IMR-90 (cell line): ENCODE results near the gene TNRC6C. TPM values are rescaled to one million over a fixed set of nuclear protein-coding genes. Genes with fewer than 3 reads are reported as not detected.
A peak's percentile ranks its signal among the peaks of the same experiment; 100 is the strongest.

ENCODE experiments used
- ATAC-seq: fragments of 200-7000 bp; cut with Tn5 transposase; 2 replicates; pipeline ENCODE4 v1.9.1; 2020; ENCODE audit warnings: low read depth, mild to moderate bottlenecking, moderate library complexity
- BruUV-seq: library from RNA; stranded (reverse); fragments of 400-500 nt; replicated peaks from 2 replicates; lab custom pipeline; 2021; lab: Mats Ljungman, UMichigan
- CTCF ChIA-PET: fragments of 300-600 bp; formaldehyde crosslinking; extraction: SDS; loops from one replicate; lab custom pipeline; 2021; ENCODE audit warnings: antibody characterized with exemption; lab: Yijun Ruan, JAX
- POLR2A ChIA-PET: fragments of 300-600 bp; sonication (Branson Sonifier 250); formaldehyde crosslinking; loops from one replicate; lab custom pipeline; 2022; ENCODE audit warnings: antibody characterized with exemption; ENCODE audit not compliant: unreplicated experiment; lab: Charles Lee
- DNase-seq: peaks from one replicate; pipeline ENCODE4 v3.0.0; 2013
- H2AFZ ChIP-seq: replicated peaks from 2 replicates; pipeline ENCODE3; 2013; ENCODE audit warnings: low read length, mild to moderate bottlenecking; ENCODE audit not compliant: poor library complexity
- H2AK5ac ChIP-seq: 2 replicates; pipeline ENCODE4 v1.6.1; 2013; ENCODE audit warnings: low read depth, low read length, inconsistent platforms
- H2AK9ac ChIP-seq: replicated peaks from 2 replicates; pipeline ENCODE3; 2013; ENCODE audit warnings: mild to moderate bottlenecking, low read depth, low read length, moderate library complexity; ENCODE audit not compliant: poor library complexity
- H2BK120ac ChIP-seq: 2 replicates; pipeline ENCODE4 v1.6.1; 2013; ENCODE audit warnings: low read depth, low read length, inconsistent platforms
- H2BK15ac ChIP-seq: 3 replicates; pipeline ENCODE4 v1.6.1; 2013; ENCODE audit warnings: low read depth, low read length, inconsistent platforms
- H2BK20ac ChIP-seq: 2 replicates; pipeline ENCODE4 v1.6.1; 2013; ENCODE audit warnings: low read depth, mild to moderate bottlenecking, inconsistent platforms, low read length, moderate library complexity
- H2BK5ac ChIP-seq: 2 replicates; pipeline ENCODE4 v1.6.1; 2013; ENCODE audit warnings: mild to moderate bottlenecking, low read depth, low read length, inconsistent platforms; ENCODE audit not compliant: poor library complexity, severe bottlenecking
- H3K14ac ChIP-seq: replicated peaks from 2 replicates; pipeline ENCODE4 v1.6.1; 2013; ENCODE audit warnings: low read depth, low read length, inconsistent platforms
- H3K18ac ChIP-seq: 2 replicates; pipeline ENCODE4 v1.6.1; 2013; ENCODE audit warnings: low read depth, low read length, control low read depth
- H3K23ac ChIP-seq: 2 replicates; pipeline ENCODE4 v1.6.1; 2013; ENCODE audit warnings: low read depth, low read length, inconsistent platforms
- H3K27ac ChIP-seq: 2 replicates; pipeline ENCODE4 v1.5.1; 2013; ENCODE audit warnings: mild to moderate bottlenecking, control low read depth, low read length; ENCODE audit not compliant: insufficient read depth
- H3K27me3 ChIP-seq: 2 replicates; pipeline ENCODE4 v1.6.1; 2013; ENCODE audit warnings: low read length; ENCODE audit not compliant: control insufficient read depth, insufficient read depth
- H3K36me3 ChIP-seq: 2 replicates; pipeline ENCODE4 v1.6.1; 2013; ENCODE audit warnings: low read length, mixed read lengths; ENCODE audit not compliant: control insufficient read depth, insufficient read depth
- H3K4ac ChIP-seq: 2 replicates; pipeline ENCODE4 v1.6.1; 2013; ENCODE audit warnings: low read depth, low read length, inconsistent platforms
- H3K4me1 ChIP-seq: 2 replicates; pipeline ENCODE4 v1.6.1; 2013; ENCODE audit warnings: low read length, mixed read lengths; ENCODE audit not compliant: control insufficient read depth, insufficient read depth
- H3K4me2 ChIP-seq: 2 replicates; pipeline ENCODE4 v1.6.1; 2013; ENCODE audit warnings: low read depth, mild to moderate bottlenecking, control low read depth, low read length, moderate library complexity
- H3K4me3 ChIP-seq: 2 replicates; pipeline ENCODE4 v1.5.1; 2013; ENCODE audit warnings: low read depth, mild to moderate bottlenecking, control low read depth, low read length, moderate library complexity; ENCODE audit not compliant: insufficient read depth
- H3K56ac ChIP-seq: 2 replicates; pipeline ENCODE4 v1.6.1; 2013; ENCODE audit warnings: low read length, inconsistent platforms; ENCODE audit not compliant: insufficient read depth; ENCODE audit errors: extremely low read depth
- H3K79me1 ChIP-seq, 2 experiments: 2 replicates each; pipeline ENCODE4 v1.6.1; 2013; ENCODE audit warnings: low read length in 2 of 2, inconsistent platforms in 1 of 2, low read depth in 1 of 2
- H3K9ac ChIP-seq: 2 replicates; pipeline ENCODE4 v1.6.1; 2013; ENCODE audit warnings: low read depth, low read length, control low read depth
- H3K9me1 ChIP-seq: 2 replicates; pipeline ENCODE4 v1.6.1; 2013; ENCODE audit warnings: low read length, inconsistent platforms; ENCODE audit not compliant: insufficient read depth
- H3K9me3 ChIP-seq: 2 replicates; pipeline ENCODE4 v1.6.1; 2013; ENCODE audit warnings: low read length; ENCODE audit not compliant: control insufficient read depth, insufficient read depth
- H4K20me1 ChIP-seq: 2 replicates; pipeline ENCODE4 v1.6.1; 2013; ENCODE audit warnings: low read length, inconsistent platforms; ENCODE audit not compliant: insufficient read depth
- H4K5ac ChIP-seq: 2 replicates; pipeline ENCODE4 v1.6.1; 2013; ENCODE audit warnings: mild to moderate bottlenecking, low read depth, low read length, control low read depth
- H4K8ac ChIP-seq, 2 experiments: 2 replicates each; pipeline ENCODE4 v1.6.1; 2013; ENCODE audit warnings: low read depth in 2 of 2, low read length in 2 of 2, control low read depth in 1 of 2, inconsistent platforms in 1 of 2
- H4K91ac ChIP-seq: 2 replicates; pipeline ENCODE4 v1.6.1; 2013; ENCODE audit warnings: low read depth, low read length, inconsistent platforms; ENCODE audit not compliant: insufficient read depth
- BHLHE40 ChIP-seq: fragments of 150-350 bp; IDR thresholded peaks from 2 replicates; pipeline ENCODE4 v1.6.1; 2016; ENCODE audit warnings: mild to moderate bottlenecking, low read depth, low read length
- CHD1 ChIP-seq: IDR thresholded peaks from 2 replicates; pipeline ENCODE4 v1.6.1; 2012; ENCODE audit warnings: low read depth, low read length, improper control_type of control experiment
- MXI1 ChIP-seq: IDR thresholded peaks from 2 replicates; pipeline ENCODE4 v1.6.1; 2012; ENCODE audit warnings: low read depth, mild to moderate bottlenecking, low read length, moderate library complexity, borderline replicate concordance
- POLR2A ChIP-seq: IDR thresholded peaks from 2 replicates; pipeline ENCODE4 v1.6.1; 2012; ENCODE audit warnings: mild to moderate bottlenecking, low read depth, low read length
- RFX5 ChIP-seq: IDR thresholded peaks from 2 replicates; pipeline ENCODE4 v1.8.0; 2012; ENCODE audit warnings: low read depth, mild to moderate bottlenecking, low read length, moderate library complexity
- WGBS, 2 experiments: methylation state at CpG; one replicate each; pipeline versions ENCODE4 v1.1.5 to v1.1.7; 2013; ENCODE audit warnings: missing lambda C conversion rate in 2 of 2; ENCODE audit not compliant: insufficient read length in 1 of 2; ENCODE audit errors: extremely low coverage in 2 of 2; 5-methylcytosine and 5-hydroxymethylcytosine counted together
- dilution Hi-C: fragments of 300-500 bp; cut with HindIII; formaldehyde crosslinking; loops from one replicate; pipeline ENCODE4 v1.14.3; 2018; ENCODE audit warnings: low sequenced_read_pairs; ENCODE audit not compliant: unreplicated experiment
- in situ Hi-C: fragments of 300-500 bp; cut with MboI; formaldehyde crosslinking; loops from 3 replicates; pipeline ENCODE4 v1.14.3; 2019; ENCODE audit warnings: low sequenced_read_pairs, inconsistent platforms, mixed read lengths
- intact Hi-C: fragments of 100-400 bp; cut with micrococcal nuclease; formaldehyde crosslinking; loops from 2 replicates; pipeline ENCODE4 v1.10.0; 2022
- polyA plus RNA-seq, 3 experiments: library from polyadenylated mRNA; depleted of rRNA; stranded (reverse); fragments of >200 nt; gene quantifications; 2 replicates each; pipeline ENCODE4 v1.2.3, GENCODE V29; 2012; ENCODE audit warnings: low replicate concordance in 1 of 3
- total RNA-seq: library from RNA; depleted of rRNA; stranded (reverse); fragments of >200 nt; gene quantifications from 2 replicates; pipeline ENCODE4 v1.2.3, GENCODE V29; 2012

Gene TNRC6C
- total and polyA plus RNA-seq, 2 of the 4 experiments (the other 2 are of a cell fraction), result 1.6 to 2.7 TPM

GRCh38 chr17:78131172-78132083 lies 172.9 kb downstream of the TNRC6C start (continued):
- no peak for TF ChIP-seq RFX5

GRCh38 chr17:78132084-78132676 lies 173.7 kb downstream of the TNRC6C start:
- H2BK5ac ChIP-seq, result no peak overlapping the region
- TF ChIP-seq CHD1 (no peak), MXI1 (no peak), BHLHE40 (no peak), POLR2A (no peak)
- no peak overlapping the region for H4K5ac ChIP-seq
- BruUV-seq, result no TSS peak
- no peak overlapping the region for H2BK15ac ChIP-seq
- H2BK120ac ChIP-seq, result no peak overlapping the region
- no peak overlapping the region for H2BK20ac ChIP-seq
- no peak overlapping the region for H3K23ac ChIP-seq
- H3K9me1 ChIP-seq, result no peaks in the 10 kb centered on the region
- DNase-seq (no peak), ATAC-seq (no peak)
- H4K8ac ChIP-seq, result no peak overlapping the region
- in situ Hi-C loops, result no loop called here
- no peak overlapping the region for H3K56ac ChIP-seq
- H4K20me1 ChIP-seq, result no peaks in the 10 kb centered on the region; the same call in 1 of the 2 replicates
- 28% methylated on average over 18 of the region's 38 CpGs; no CpG with 5 or more reads in 1 of the 2 experiments for WGBS, 2 experiments
- peaks cover 2% of the 10 kb centered on the region; the same call in 1 of the 2 replicates for H3K4me1 ChIP-seq
- no peak overlapping the region for H2AK5ac ChIP-seq
- no peak overlapping the region for H3K4ac ChIP-seq
- no peak overlapping the region for H3K9ac ChIP-seq
- no peak overlapping the region for H3K4me3 ChIP-seq
- no peak overlapping the region for H3K4me2 ChIP-seq
- H3K27ac ChIP-seq, result no peak overlapping the region
- H3K36me3 ChIP-seq, result no peaks in the 10 kb centered on the region
- intact Hi-C loops, result no loop called here
- H3K27me3 ChIP-seq, result peaks cover 80% of the 10 kb centered on the region
- no peak overlapping the region for H3K14ac ChIP-seq
- no peaks in the 10 kb centered on the region for H3K79me1 ChIP-seq
- ChIA-PET CTCF (no interaction called here), POLR2A (no interaction called here)
- peak overlapping the region; percentile 10 for H2AFZ ChIP-seq
- H4K91ac ChIP-seq, result no peak overlapping the region
- H2AK9ac ChIP-seq, result no peak overlapping the region
- dilution Hi-C loops, result no loop called here
- H3K18ac ChIP-seq, result no peak overlapping the region
- H3K9me3 ChIP-seq, result no peaks in the 10 kb centered on the region
